ENCODE results near the gene PELI2. TPM values are rescaled to one million over a fixed set of nuclear protein-coding genes. Genes with fewer than 3 reads are reported as not detected.

Gene PELI2
- total RNA-seq, 1 experiment from 2014 or later: 2.0 TPM

- H3K9me3 ChIP-seq (ENCODE audit: control insufficient read depth in 1 of 2, insufficient read depth in 1 of 2, low read depth in 1 of 2, low read length in 2 of 2): no peaks in the 10 kb centered on the region
- H3K4me2 ChIP-seq (ENCODE audit: low read length): no peak overlapping the region
- no peaks in the 10 kb centered on the region for H3K79me2 ChIP-seq (ENCODE audit: insufficient read depth, low read length)
- ATAC-seq (no peak), DNase-seq (ENCODE audit: low read depth, low spot score) (no peak)
- CTCF ChIA-PET: no interaction called here
- no peaks in the 10 kb centered on the region for H3K36me3 ChIP-seq (ENCODE audit: control insufficient read depth in 1 of 2, insufficient read depth in 2 of 2, low read length in 2 of 2)
- no peaks in the 10 kb centered on the region for H3K4me1 ChIP-seq (ENCODE audit: control insufficient read depth in 1 of 2, insufficient read depth in 2 of 2, low read length in 2 of 2)
- RAD21 ChIA-PET (ENCODE audit: low non-redundant PET in 1 of 2, low total read pairs in 2 of 2, uncharacterized antibody in 2 of 2, unreplicated experiment in 2 of 2): no interaction called here
- POLR2A ChIA-PET: no interaction called here
- H3K9me2 ChIP-seq (ENCODE audit: insufficient read depth): no peaks in the 10 kb centered on the region
- H3K27ac ChIP-seq (ENCODE audit: low read depth, low read length): no peak overlapping the region
- H3K4me3 ChIP-seq (replicated peaks in 1 of 2; ENCODE audit: low read depth in 1 of 2, low read length in 2 of 2): no peak overlapping the region
- no TSS peak for BruUV-seq (replicated peaks)
- H3K9ac ChIP-seq (ENCODE audit: low read length): no peak overlapping the region
- TF ChIP-seq SRF (IDR thresholded peaks at IDR 0.05; ENCODE audit: low read depth): no peak
- TF ChIP-seq YY1 (IDR thresholded peaks at IDR 0.05; ENCODE audit: extremely low read depth, insufficient replicate concordance, low read depth, low read length): no peak
- TF ChIP-seq SP1 (IDR thresholded peaks at IDR 0.05; ENCODE audit: low read depth): no peak
- no peak for TF ChIP-seq EZH2phosphoT487 (IDR thresholded peaks at IDR 0.05; ENCODE audit: borderline replicate concordance)
- TF ChIP-seq JUND (IDR thresholded peaks at IDR 0.05): no peak
- no peak for TF ChIP-seq RAD21 (IDR thresholded peaks at IDR 0.05; ENCODE audit: low read depth)
- no peak for TF ChIP-seq CEBPB (IDR thresholded peaks at IDR 0.05; ENCODE audit: low read depth)
- TF ChIP-seq TCF7L2 (IDR thresholded peaks at IDR 0.05; ENCODE audit: borderline replicate concordance, extremely low read depth, insufficient read depth, insufficient read length): no peak
- TF ChIP-seq REST (IDR thresholded peaks at IDR 0.05; ENCODE audit: low read depth): no peak
- TF ChIP-seq EGR1 (IDR thresholded peaks at IDR 0.05; ENCODE audit: low read depth): no peak
- TF ChIP-seq SIN3A (IDR thresholded peaks at IDR 0.05; ENCODE audit: low read depth): no peak
- TF ChIP-seq MAX (IDR thresholded peaks at IDR 0.05): no peak
- no peak for TF ChIP-seq ATF3 (IDR thresholded peaks at IDR 0.05)
- intact Hi-C loops (cut with micrococcal nuclease): no loop called here
- H4K20me1 ChIP-seq (ENCODE audit: insufficient read depth): no peaks in the 10 kb centered on the region
- no peak overlapping the region for H2AFZ ChIP-seq (ENCODE audit: low read depth, low read length, poor library complexity, severe bottlenecking)
- H3K27me3 ChIP-seq (ENCODE audit: insufficient read depth, low read length): peaks cover 28% of the 10 kb centered on the region; the same call in 1 of the 2 replicates
These were observed 156.3 kb downstream of the PELI2 start for GRCh38 chr14:56274556-56274955.
